ENCODE data around the gene UBE2Q2.

Gene UBE2Q2

GRCh38 chr15:75872403-75872990 is 29.2 kb downstream of the UBE2Q2 start:
- WGBS, 2 donors (ENCODE audit: extremely low coverage in 2 of 2, insufficient read length in 2 of 2, insufficient replicate concordance in 1 of 2) = no CpG with 5 or more reads among the region's 4 CpGs
- Histone ChIP-seq H3K4ac (ENCODE audit: low read length) (no peak overlapping the region), H3K27ac (replicated peaks; ENCODE audit: low read length) (no peak overlapping the region), H3K4me3 (ENCODE audit: low read length in 2 of 2) (no peak overlapping the region), H3K4me2 (ENCODE audit: insufficient read depth, low read length, poor library complexity, severe bottlenecking) (no peak overlapping the region), H4K8ac (ENCODE audit: low read depth, low read length) (no peak overlapping the region), H3K79me1 (ENCODE audit: low read depth, low read length) (no peaks in the 10 kb centered on the region), H2BK120ac (ENCODE audit: low read depth, low read length) (no peak overlapping the region), H3K36me3 (replicated peaks in 1 of 2; ENCODE audit: control insufficient read depth in 2 of 2, insufficient read depth in 2 of 2, low read length in 2 of 2) (peaks cover 5 to 75% of the 10 kb centered on the region in 2 donors), H3K9me3 (replicated peaks in 1 of 2; ENCODE audit: control insufficient read depth in 2 of 2, insufficient read depth in 1 of 2, low read depth in 1 of 2, low read length in 2 of 2) (peaks cover 0 to 5% of the 10 kb centered on the region in 2 donors), H2AFZ (ENCODE audit: low read length) (no peak overlapping the region), H3K23ac (ENCODE audit: low read depth, low read length, poor library complexity) (no peak overlapping the region), H2BK12ac (ENCODE audit: low read length) (no peak overlapping the region), H2BK15ac (ENCODE audit: low read length) (no peak overlapping the region), H3K14ac (ENCODE audit: low read length) (no peak overlapping the region), H2BK5ac (ENCODE audit: low read length) (no peak overlapping the region), H3K4me1 (ENCODE audit: control insufficient read depth in 2 of 2, insufficient read depth in 1 of 2, low read depth in 1 of 2, low read length in 2 of 2) (no peaks in the 10 kb centered on the region), H4K91ac (ENCODE audit: low read depth, low read length, poor library complexity) (no peak overlapping the region), H2AK5ac (ENCODE audit: low read depth, low read length) (no peak overlapping the region), H3K18ac (ENCODE audit: low read length) (no peak overlapping the region), H3K27me3 (ENCODE audit: control insufficient read depth in 3 of 3, insufficient read depth in 3 of 3, low read depth in 1 of 3, low read length in 3 of 3) (no peaks in the 10 kb centered on the region), H3K9ac (ENCODE audit: low read depth, low read length, poor library complexity) (no peak overlapping the region)
- no peak for DNase-seq (ENCODE audit: low spot score)

DNA sequence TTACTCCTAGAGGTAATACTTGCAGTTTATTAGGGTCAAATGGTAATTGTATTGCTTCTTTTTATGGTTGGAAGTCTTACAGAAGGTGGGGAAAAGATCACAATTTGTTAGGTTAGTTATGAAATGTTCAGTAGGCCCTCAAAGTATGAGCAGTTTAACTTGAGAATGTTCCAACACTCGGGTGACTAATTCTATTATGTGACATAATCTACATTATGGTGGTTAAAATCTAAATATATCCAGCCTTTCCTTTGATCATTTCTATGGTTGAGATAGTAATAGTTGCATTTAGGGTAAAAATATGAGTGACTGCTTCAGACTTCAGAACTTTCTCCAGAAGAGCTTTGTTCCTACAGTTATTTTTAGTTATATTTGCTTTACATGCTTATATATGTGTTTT is 40.8 kb downstream of the UBE2Q2 start:
- Histone ChIP-seq H3K4me1 (ENCODE audit: control insufficient read depth in 2 of 2, insufficient read depth in 1 of 2, low read depth in 1 of 2, low read length in 2 of 2) (no peaks in the 10 kb centered on the region), H4K8ac (ENCODE audit: low read depth, low read length) (no peak overlapping the region), H3K27me3 (ENCODE audit: control insufficient read depth in 3 of 3, insufficient read depth in 3 of 3, low read depth in 1 of 3, low read length in 3 of 3) (no peaks in the 10 kb centered on the region), H3K4me2 (ENCODE audit: insufficient read depth, low read length, poor library complexity, severe bottlenecking) (no peak overlapping the region), H2AFZ (ENCODE audit: low read length) (no peak overlapping the region), H3K18ac (ENCODE audit: low read length) (no peak overlapping the region), H3K4ac (ENCODE audit: low read length) (no peak overlapping the region), H3K9me3 (replicated peaks in 1 of 2; ENCODE audit: control insufficient read depth in 2 of 2, insufficient read depth in 1 of 2, low read depth in 1 of 2, low read length in 2 of 2) (no peaks in the 10 kb centered on the region), H2BK5ac (ENCODE audit: low read length) (no peak overlapping the region), H3K23ac (ENCODE audit: low read depth, low read length, poor library complexity) (no peak overlapping the region), H3K36me3 (replicated peaks in 1 of 2; ENCODE audit: control insufficient read depth in 2 of 2, insufficient read depth in 2 of 2, low read length in 2 of 2) (peaks cover 2 to 90% of the 10 kb centered on the region in 2 donors), H2BK12ac (ENCODE audit: low read length) (no peak overlapping the region), H3K4me3 (ENCODE audit: low read length in 2 of 2) (no peak overlapping the region), H3K9ac (ENCODE audit: low read depth, low read length, poor library complexity) (no peak overlapping the region), H3K14ac (ENCODE audit: low read length) (no peak overlapping the region), H2BK120ac (ENCODE audit: low read depth, low read length) (no peak overlapping the region), H2AK5ac (ENCODE audit: low read depth, low read length) (no peak overlapping the region), H3K79me1 (ENCODE audit: low read depth, low read length) (no peaks in the 10 kb centered on the region), H2BK15ac (ENCODE audit: low read length) (no peak overlapping the region), H4K91ac (ENCODE audit: low read depth, low read length, poor library complexity) (no peak overlapping the region), H3K27ac (replicated peaks; ENCODE audit: low read length) (no peak overlapping the region)
- no peak for DNase-seq (ENCODE audit: low spot score)
- no CpG with 5 or more reads among the region's 1 CpG for WGBS, 2 donors (ENCODE audit: extremely low coverage in 2 of 2, insufficient read length in 2 of 2, insufficient replicate concordance in 1 of 2)

DNA sequence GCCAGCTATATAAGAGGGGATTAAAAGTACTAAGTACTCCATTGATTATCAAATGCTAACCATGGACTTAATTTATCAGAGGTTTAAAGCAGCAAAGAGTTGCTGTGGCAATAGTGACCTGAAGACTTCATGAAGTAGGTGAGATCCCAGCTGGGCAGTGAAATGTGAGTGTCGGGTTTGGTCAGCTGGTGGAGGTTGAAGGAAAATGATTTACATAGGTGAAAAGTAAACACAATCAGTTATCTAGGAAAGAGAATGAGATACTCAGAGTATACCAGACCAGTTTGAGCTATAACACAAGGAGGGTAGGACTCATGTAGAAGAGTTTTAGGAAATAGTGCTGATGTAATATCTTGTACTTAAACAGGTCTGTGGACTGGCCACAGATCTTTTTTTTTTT is 43.9 kb downstream of the UBE2Q2 start:
- Histone ChIP-seq H2AK5ac (ENCODE audit: low read depth, low read length) (no peak overlapping the region), H3K27ac (replicated peaks; ENCODE audit: low read length) (no peak overlapping the region), H2BK12ac (ENCODE audit: low read length) (no peak overlapping the region), H3K23ac (ENCODE audit: low read depth, low read length, poor library complexity) (no peak overlapping the region), H3K9ac (ENCODE audit: low read depth, low read length, poor library complexity) (no peak overlapping the region), H3K27me3 (ENCODE audit: control insufficient read depth in 3 of 3, insufficient read depth in 3 of 3, low read depth in 1 of 3, low read length in 3 of 3) (no peaks in the 10 kb centered on the region), H3K4ac (ENCODE audit: low read length) (no peak overlapping the region), H4K8ac (ENCODE audit: low read depth, low read length) (no peak overlapping the region), H2BK5ac (ENCODE audit: low read length) (no peak overlapping the region), H3K79me1 (ENCODE audit: low read depth, low read length) (no peaks in the 10 kb centered on the region), H3K14ac (ENCODE audit: low read length) (no peak overlapping the region), H4K91ac (ENCODE audit: low read depth, low read length, poor library complexity) (no peak overlapping the region), H3K4me2 (ENCODE audit: insufficient read depth, low read length, poor library complexity, severe bottlenecking) (no peak overlapping the region), H3K4me3 (ENCODE audit: low read length in 2 of 2) (no peak overlapping the region), H2AFZ (ENCODE audit: low read length) (no peak overlapping the region), H2BK15ac (ENCODE audit: low read length) (no peak overlapping the region), H2BK120ac (ENCODE audit: low read depth, low read length) (no peak overlapping the region), H3K36me3 (replicated peaks in 1 of 2; ENCODE audit: control insufficient read depth in 2 of 2, insufficient read depth in 2 of 2, low read length in 2 of 2) (peaks cover 0 to 86% of the 10 kb centered on the region in 2 donors), H3K9me3 (replicated peaks in 1 of 2; ENCODE audit: control insufficient read depth in 2 of 2, insufficient read depth in 1 of 2, low read depth in 1 of 2, low read length in 2 of 2) (no peaks in the 10 kb centered on the region), H3K18ac (ENCODE audit: low read length) (no peak overlapping the region), H3K4me1 (ENCODE audit: control insufficient read depth in 2 of 2, insufficient read depth in 1 of 2, low read depth in 1 of 2, low read length in 2 of 2) (peaks cover 0 to 7% of the 10 kb centered on the region in 2 donors)
- no peak for DNase-seq (ENCODE audit: low spot score)
- no CpG with 5 or more reads among the region's 1 CpG for WGBS, 2 donors (ENCODE audit: extremely low coverage in 2 of 2, insufficient read length in 2 of 2, insufficient replicate concordance in 1 of 2)

DNA sequence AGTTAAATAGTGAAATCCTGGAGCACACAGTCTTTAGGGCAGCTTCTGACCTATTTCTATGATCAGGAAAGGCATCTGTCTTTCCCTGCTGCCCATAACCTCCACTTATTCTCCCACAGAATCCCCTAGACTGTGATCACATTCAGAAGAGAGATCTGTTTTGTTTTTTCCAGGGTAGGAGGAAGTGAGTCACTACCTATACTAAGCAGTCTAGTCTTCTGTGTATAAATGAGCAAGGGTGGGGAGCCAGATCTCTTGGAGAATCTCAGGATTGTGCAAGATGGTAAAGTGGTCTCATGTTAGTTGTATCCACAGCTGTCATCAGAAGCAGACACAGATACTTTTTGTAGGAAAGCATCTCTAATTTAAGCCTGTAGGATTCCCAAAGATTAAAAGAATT is 48.6 kb downstream of the UBE2Q2 start:
- Histone ChIP-seq H3K4me1 (ENCODE audit: control insufficient read depth in 2 of 2, insufficient read depth in 1 of 2, low read depth in 1 of 2, low read length in 2 of 2) (peaks cover 0 to 7% of the 10 kb centered on the region in 2 donors), H3K27me3 (ENCODE audit: control insufficient read depth in 3 of 3, insufficient read depth in 3 of 3, low read depth in 1 of 3, low read length in 3 of 3) (no peaks in the 10 kb centered on the region), H4K8ac (ENCODE audit: low read depth, low read length) (no peak overlapping the region), H3K23ac (ENCODE audit: low read depth, low read length, poor library complexity) (no peak overlapping the region), H2AFZ (ENCODE audit: low read length) (no peak overlapping the region), H2BK15ac (ENCODE audit: low read length) (no peak overlapping the region), H3K14ac (ENCODE audit: low read length) (no peak overlapping the region), H2AK5ac (ENCODE audit: low read depth, low read length) (no peak overlapping the region), H3K9me3 (replicated peaks in 1 of 2; ENCODE audit: control insufficient read depth in 2 of 2, insufficient read depth in 1 of 2, low read depth in 1 of 2, low read length in 2 of 2) (no peaks in the 10 kb centered on the region), H3K4ac (ENCODE audit: low read length) (no peak overlapping the region), H2BK5ac (ENCODE audit: low read length) (no peak overlapping the region), H3K79me1 (ENCODE audit: low read depth, low read length) (no peaks in the 10 kb centered on the region), H4K91ac (ENCODE audit: low read depth, low read length, poor library complexity) (no peak overlapping the region), H3K18ac (ENCODE audit: low read length) (no peak overlapping the region), H2BK12ac (ENCODE audit: low read length) (no peak overlapping the region), H3K36me3 (replicated peaks in 1 of 2; ENCODE audit: control insufficient read depth in 2 of 2, insufficient read depth in 2 of 2, low read length in 2 of 2) (peaks cover 0 to 82% of the 10 kb centered on the region in 2 donors), H3K4me2 (ENCODE audit: insufficient read depth, low read length, poor library complexity, severe bottlenecking) (no peak overlapping the region), H3K27ac (replicated peaks; ENCODE audit: low read length) (no peak overlapping the region), H2BK120ac (ENCODE audit: low read depth, low read length) (no peak overlapping the region), H3K9ac (ENCODE audit: low read depth, low read length, poor library complexity) (no peak overlapping the region), H3K4me3 (ENCODE audit: low read length in 2 of 2) (no peak overlapping the region)
- DNase-seq (ENCODE audit: low spot score) = no peak
